Transverse colon (tissue), 3 donors: ENCODE measurements around the gene XIST.

ENCODE experiments used
- CTCF ChIP-seq, 5 experiments: fragments of 200-600 bp in 3 of 5; fragments of 450-650 bp in 2 of 5; sonication (generic) in 3 of 5; IDR thresholded peaks; 1 replicate in 2 of 5; 2 replicates in 3 of 5; pipeline ENCODE4 v1.5.1; 2016 to 2017; ENCODE audit warnings: antibody characterized with exemption in 5 of 5, inconsistent platforms in 3 of 5, mild to moderate bottlenecking in 2 of 5, moderate library complexity in 1 of 5
- POLR2A ChIP-seq: fragments of 450-650 bp; IDR thresholded peaks from one replicate; pipeline ENCODE4 v1.6.1; 2016; ENCODE audit warnings: antibody characterized with exemption, mild to moderate bottlenecking, moderate library complexity

GRCh38 chrX:73785493-73785892, 67.0 kb downstream of the XIST start:
- no peak for TF ChIP-seq CTCF (IDR thresholded peaks at IDR 0.05)
- TF ChIP-seq POLR2A = no peak
